AG04450 (cell line): Measurements from ENCODE around the gene ARMC7. TPM values are rescaled to one million over a fixed set of nuclear protein-coding genes. Genes with fewer than 3 reads are reported as not detected.

Experiments used
- CTCF ChIA-PET: fragments of 300-600, 350-600 bp; formaldehyde crosslinking; extraction: SDS; loops from one replicate; lab custom pipeline; 2022; ENCODE audit warnings: antibody characterized with exemption, inconsistent platforms; lab: Charles Lee
- POLR2A ChIA-PET: fragments of 350-600 bp; formaldehyde crosslinking; extraction: SDS; loops from one replicate; lab custom pipeline; 2021; ENCODE audit warnings: antibody characterized with exemption, inconsistent platforms; lab: Yijun Ruan, JAX
- DNase-seq: peaks from one replicate; pipeline ENCODE4 v3.0.0-alpha.2; 2011; ENCODE audit warnings: low read depth, low spot score
- H3K27ac ChIP-seq: one replicate; pipeline ENCODE4 v1.5.1; 2012; ENCODE audit warnings: low read depth, low read length, control low read depth
- H3K27me3 ChIP-seq: one replicate; pipeline ENCODE4 v1.6.0; 2012; ENCODE audit warnings: low read length; ENCODE audit not compliant: control insufficient read depth, insufficient read depth
- H3K4me3 ChIP-seq: 2 replicates; pipeline ENCODE4 v1.5.1; 2011; ENCODE audit warnings: mild to moderate bottlenecking, low read depth, low read length, control low read depth
- H3K9me3 ChIP-seq: 2 replicates; pipeline ENCODE4 v1.5.1; 2012; ENCODE audit warnings: low read length; ENCODE audit not compliant: control insufficient read depth, insufficient read depth
- polyA plus RNA-seq: library from polyadenylated mRNA; depleted of rRNA; stranded (reverse); fragments of >200 nt; gene quantifications from 2 replicates; pipeline ENCODE4 v1.2.3, GENCODE V29; 2011
- TF ChIP-seq, protein P1 (sequence below): IDR thresholded peaks from 2 replicates; pipeline ENCODE4 v1.5.1; 2011; ENCODE audit warnings: low read depth, low read length, control low read depth, inconsistent platforms

ARMC7 gene
- polyA plus RNA-seq, 1 experiment: 5.6 TPM

DNA sequence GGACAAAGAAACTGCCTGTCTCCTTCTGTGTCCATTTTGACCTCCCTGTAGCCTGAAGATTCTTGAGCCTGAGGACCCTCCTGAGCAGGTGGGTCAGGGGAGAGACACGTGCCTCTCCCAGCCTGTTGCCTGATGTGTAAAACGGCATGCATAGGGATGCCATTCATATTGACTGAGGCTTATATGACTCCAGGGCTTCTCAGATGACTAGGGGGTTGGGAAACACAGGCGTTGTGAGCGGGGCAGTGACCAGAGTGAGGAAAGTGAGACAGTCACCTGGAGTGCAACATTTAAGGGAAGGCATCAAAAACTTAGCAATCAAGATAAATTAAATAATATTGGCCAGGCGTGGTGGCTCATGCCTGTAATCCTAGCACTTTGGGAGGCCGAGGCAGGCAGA is 27.1 kb upstream of the ARMC7 start:
- Histone ChIP-seq H3K27me3 (no peaks in the 10 kb centered on the region), H3K9me3 (no peaks in the 10 kb centered on the region; the same call in 1 of the 2 replicates), H3K27ac (no peak overlapping the region), H3K4me3 (no peak overlapping the region)
- ChIA-PET POLR2A (no interaction called here), CTCF (interaction anchor here (0.7 kb wide), 1 partner anchor 32 kb away, joined by 3 read pairs; no protein-coding TSS in a partner anchor)
- TF ChIP-seq, protein P1, sequence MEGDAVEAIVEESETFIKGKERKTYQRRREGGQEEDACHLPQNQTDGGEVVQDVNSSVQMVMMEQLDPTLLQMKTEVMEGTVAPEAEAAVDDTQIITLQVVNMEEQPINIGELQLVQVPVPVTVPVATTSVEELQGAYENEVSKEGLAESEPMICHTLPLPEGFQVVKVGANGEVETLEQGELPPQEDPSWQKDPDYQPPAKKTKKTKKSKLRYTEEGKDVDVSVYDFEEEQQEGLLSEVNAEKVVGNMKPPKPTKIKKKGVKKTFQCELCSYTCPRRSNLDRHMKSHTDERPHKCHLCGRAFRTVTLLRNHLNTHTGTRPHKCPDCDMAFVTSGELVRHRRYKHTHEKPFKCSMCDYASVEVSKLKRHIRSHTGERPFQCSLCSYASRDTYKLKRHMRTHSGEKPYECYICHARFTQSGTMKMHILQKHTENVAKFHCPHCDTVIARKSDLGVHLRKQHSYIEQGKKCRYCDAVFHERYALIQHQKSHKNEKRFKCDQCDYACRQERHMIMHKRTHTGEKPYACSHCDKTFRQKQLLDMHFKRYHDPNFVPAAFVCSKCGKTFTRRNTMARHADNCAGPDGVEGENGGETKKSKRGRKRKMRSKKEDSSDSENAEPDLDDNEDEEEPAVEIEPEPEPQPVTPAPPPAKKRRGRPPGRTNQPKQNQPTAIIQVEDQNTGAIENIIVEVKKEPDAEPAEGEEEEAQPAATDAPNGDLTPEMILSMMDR: no peak
- DNase-seq: no peak

DNA sequence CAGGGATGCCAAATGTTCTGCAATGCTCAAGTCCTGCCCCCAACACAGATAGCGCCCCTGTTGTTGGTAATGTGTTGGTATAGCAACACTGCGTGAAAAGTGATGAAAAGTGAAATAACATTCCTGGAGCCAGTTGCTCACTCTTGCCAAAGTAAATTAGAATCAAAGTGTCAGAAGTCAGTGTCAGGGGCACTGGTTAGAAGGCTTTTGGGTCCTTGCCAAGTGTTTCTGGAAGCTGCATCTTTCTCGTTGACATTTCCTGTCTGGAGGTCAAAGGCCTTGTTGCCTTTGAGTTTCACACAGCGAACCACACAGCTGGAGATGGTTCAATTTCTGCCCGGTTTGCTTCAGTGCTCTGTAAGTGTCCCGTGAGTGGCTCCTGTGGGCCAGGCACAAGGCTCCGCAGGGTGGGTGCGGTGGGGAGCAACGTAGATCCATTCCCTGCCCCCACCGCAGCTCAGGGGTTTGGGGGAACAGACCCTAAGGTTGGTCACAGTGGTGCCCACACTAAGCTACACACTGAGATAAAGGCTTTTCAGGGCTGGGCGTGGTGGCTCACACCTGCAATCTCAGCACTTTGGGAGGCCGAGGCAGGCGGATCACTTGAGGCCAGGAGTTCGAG is 25.6 kb upstream of the ARMC7 start:
- POLR2A ChIA-PET: no interaction called here
- no peak for DNase-seq
- Histone ChIP-seq H3K9me3 (no peaks in the 10 kb centered on the region; the same call in 1 of the 2 replicates), H3K27me3 (no peaks in the 10 kb centered on the region), H3K4me3 (no peak overlapping the region), H3K27ac (no peak overlapping the region)
- CTCF ChIA-PET: interaction anchor here (0.7 to 1.2 kb wide), 2 partner anchors 24 to 62 kb away, joined by 3 to 4 read pairs; no protein-coding TSS in a partner anchor
- TF ChIP-seq, protein P1: no peak

DNA sequence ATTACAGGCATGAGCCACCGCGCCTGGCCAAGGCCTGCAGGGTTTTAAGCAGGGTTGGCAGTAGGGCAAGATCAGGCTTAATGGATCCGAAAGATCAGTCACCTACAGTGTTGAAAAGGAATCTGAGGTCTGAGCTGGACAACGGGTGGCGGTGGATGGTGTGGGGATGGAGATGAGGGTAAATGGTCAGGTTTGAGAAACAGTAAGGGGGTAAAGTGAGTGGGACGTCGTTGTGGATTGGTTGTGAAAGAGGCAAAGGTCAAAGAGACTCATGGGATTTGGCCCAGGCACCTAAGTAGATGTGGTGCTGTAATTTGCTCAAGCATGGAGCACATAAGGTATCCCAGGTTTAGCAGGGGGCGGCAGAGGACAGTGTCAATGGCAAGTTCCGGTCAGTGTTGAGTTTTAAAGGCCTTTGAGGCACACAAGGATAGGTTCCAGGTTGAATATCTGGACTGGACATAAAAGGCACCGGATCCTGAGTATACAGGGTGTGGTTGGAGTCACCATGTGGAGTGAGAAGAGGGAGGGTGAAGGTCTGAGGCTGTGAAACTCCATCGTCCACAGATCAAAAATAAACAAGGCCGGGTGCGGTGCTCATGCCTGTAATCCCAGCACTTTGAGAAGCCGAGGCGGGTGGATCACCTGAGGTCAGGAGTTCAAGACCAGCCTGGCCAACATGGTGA is 23.1 kb upstream of the ARMC7 start:
- ChIA-PET CTCF (interaction anchor here (1.2 kb wide), 1 partner anchor 27 kb away, joined by 7 read pairs; no protein-coding TSS in a partner anchor), POLR2A (interaction anchor here (0.6 to 3.0 kb wide), 3 partner anchors 8 to 116 kb away, joined by 4 to 16 read pairs (median 4); partner anchors contain the start of gene ARMC7)
- Histone ChIP-seq H3K4me3 (no peak overlapping the region), H3K27ac (no peak overlapping the region), H3K27me3 (no peaks in the 10 kb centered on the region), H3K9me3 (no peaks in the 10 kb centered on the region; the same call in 1 of the 2 replicates)
- no peak for DNase-seq
- TF ChIP-seq, protein P1: no peak

DNA sequence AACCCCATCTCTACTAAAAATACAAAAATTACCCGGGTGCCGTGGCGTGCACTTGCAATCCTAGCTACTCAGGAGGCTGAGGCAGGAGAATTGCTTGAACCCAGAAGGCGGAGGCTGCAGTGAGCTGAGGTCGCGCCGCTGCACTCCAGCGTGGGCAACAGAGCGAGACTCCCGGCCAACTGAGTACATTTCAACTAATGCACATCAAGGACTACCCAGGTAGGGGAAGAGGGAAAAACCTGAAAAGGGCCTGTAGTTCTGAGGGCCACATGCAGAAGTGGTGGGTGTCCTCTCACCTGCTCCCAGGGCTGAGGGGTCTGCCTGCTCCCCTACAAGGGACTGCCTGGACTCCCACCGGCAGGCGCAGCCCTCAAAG is 22.6 kb upstream of the ARMC7 start:
- POLR2A ChIA-PET: interaction anchor here (1.0 to 3.0 kb wide), 4 partner anchors 9 to 52 kb away, joined by 3 to 16 read pairs (median 4); partner anchors contain the start of gene ARMC7
- peak overlapping the region; percentile 61 for H3K4me3 ChIP-seq

More for the DNA sequence above, 22.6 kb upstream of the ARMC7 start:
- peak overlapping the region; percentile 75 for H3K27ac ChIP-seq
- DNase-seq: no peak
- TF ChIP-seq, protein P1: no peak
- H3K27me3 ChIP-seq: no peaks in the 10 kb centered on the region
- CTCF ChIA-PET: no interaction called here
- no peaks in the 10 kb centered on the region; the same call in 1 of the 2 replicates for H3K9me3 ChIP-seq
